K562 (cell line): ENCODE measurements around the gene SDR42E2. TPM values are rescaled to one million over a fixed set of nuclear protein-coding genes. Genes with fewer than 3 reads are reported as not detected.

Experiments
- BRD4 ChIP-seq: fragments of 200-600 bp; sonication (generic); IDR thresholded peaks from 2 replicates; pipeline ENCODE4 v1.6.1; 2017; ENCODE audit warnings: inconsistent platforms
- CEBPG ChIP-seq, 3 experiments: fragments of 200-800 bp in 1 of 3; sonication (Bioruptor generic) in 1 of 3; sonication (generic) in 1 of 3; formaldehyde crosslinking in 1 of 3; IDR thresholded peaks in 2 of 3; conservative IDR thresholded peaks in 1 of 3; 2 replicates each; pipeline versions ENCODE4 v1.6.1 to v1.8.0; 2016 to 2022; ENCODE audit warnings: missing compliant biosample characterization in 2 of 3, missing genetic modification characterization in 2 of 3, mild to moderate bottlenecking in 1 of 3, missing genetic modification reagents in 1 of 3
- CSDE1 ChIP-seq, 2 experiments: fragments of 450-650 bp; IDR thresholded peaks; 2 replicates each; pipeline ENCODE4 v1.6.1; 2016; ENCODE audit warnings: mild to moderate bottlenecking in 1 of 2
- HNRNPLL ChIP-seq: fragments of 200-400 bp; formaldehyde crosslinking; IDR thresholded peaks from 2 replicates; pipeline ENCODE4 v1.6.1; 2017; ENCODE audit warnings: low read length, low read depth, mild to moderate bottlenecking; ENCODE audit not compliant: poor library complexity, severe bottlenecking
- KDM5B ChIP-seq: fragments of 200-600 bp; sonication (generic); IDR thresholded peaks from 2 replicates; pipeline ENCODE4 v1.6.1; 2012; ENCODE audit warnings: low read depth, mild to moderate bottlenecking, moderate library complexity, low read length, control low read depth, inconsistent platforms; ENCODE audit not compliant: insufficient replicate concordance
- MBD2 ChIP-seq: sonication (generic); IDR thresholded peaks from 2 replicates; pipeline ENCODE4 v1.6.1; 2016; ENCODE audit warnings: low read depth, borderline replicate concordance
- MYC ChIP-seq, 2 experiments: fragments of 250-450 bp in 1 of 2; sonication (Bioruptor Pico) in 1 of 2; IDR thresholded peaks; 2 replicates each; pipeline versions ENCODE4 v1.5.1 to v1.6.1; 2012 to 2021; ENCODE audit warnings: low read depth in 2 of 2, borderline replicate concordance in 1 of 2, improper control_type of control experiment in 1 of 2, low read length in 1 of 2, mild to moderate bottlenecking in 1 of 2, moderate library complexity in 1 of 2
- NFIC ChIP-seq: fragments of 450-650 bp; IDR thresholded peaks from 2 replicates; pipeline ENCODE4 v1.6.1; 2017; ENCODE audit warnings: mild to moderate bottlenecking, inconsistent platforms
- PHF20 ChIP-seq: fragments of 450-650 bp; IDR thresholded peaks from 2 replicates; pipeline ENCODE4 v1.6.1; 2018; ENCODE audit not compliant: partially characterized antibody
- PHTF2 ChIP-seq: fragments of 250-450 bp; sonication (Bioruptor Pico); IDR thresholded peaks from 2 replicates; pipeline ENCODE4 v1.5.0; 2021; ENCODE audit warnings: mild to moderate bottlenecking
- RHOXF2B ChIP-seq: fragments of 250-450 bp; sonication (Bioruptor Pico); conservative IDR thresholded peaks from 2 replicates; pipeline ENCODE4 v1.5.1; 2021
- polyA plus RNA-seq, 8 experiments: library from polyadenylated mRNA; depleted of rRNA in 4 of 8; stranded (reverse) in 5 of 8; unstranded in 3 of 8; fragments of >200 nt; fragmentation: Nextera tagmentation in 2 of 8; fragmentation: Illumina TruSeq in 1 of 8; extraction: Ambion mirVana in 2 of 8; extraction: Trizol in 1 of 8; gene quantifications; 2 replicates each; pipeline versions ENCODE4 v1.2.1 to v1.2.3, GENCODE V29; 2011 to 2014; ENCODE audit warnings: inconsistent platforms in 1 of 8, missing spikeins in 1 of 8
- total RNA-seq, 7 experiments: library from RNA; depleted of rRNA in 6 of 7; stranded (reverse); fragments of >200 nt in 6 of 7; fragmentation: Illumina TruSeq in 2 of 7; extraction: Trizol in 2 of 7; gene quantifications; 2 replicates each; pipeline versions ENCODE4 v1.2.1 to v1.2.3, GENCODE V29; 2011 to 2021; ENCODE audit warnings: low replicate concordance in 1 of 7
- TF ChIP-seq, protein P1 (sequence below): sonication (generic); formaldehyde crosslinking; IDR thresholded peaks from 2 replicates; pipeline ENCODE4 v1.8.0; 2022; ENCODE audit warnings: missing genetic modification reagents, mild to moderate bottlenecking, moderate library complexity, borderline replicate concordance
- TF ChIP-seq, protein P2 (sequence below): sonication (generic); formaldehyde crosslinking; IDR thresholded peaks from 2 replicates; pipeline ENCODE4 v1.8.1; 2023; ENCODE audit warnings: mild to moderate bottlenecking, missing genetic modification reagents
- TF ChIP-seq, protein P3 (sequence below), 2 experiments: fragments of 450-650 bp; IDR thresholded peaks; 2 replicates each; pipeline ENCODE4 v1.6.1; 2016; ENCODE audit warnings: mild to moderate bottlenecking in 2 of 2, borderline replicate concordance in 1 of 2, low read depth in 1 of 2, moderate library complexity in 1 of 2

Gene SDR42E2
- total and polyA plus RNA-seq, 9 of the 15 experiments (the other 6 are each of a cell fraction or from before 2014, with no cell fraction given), result 0.03 to 0.07 (median 0.04) TPM; not detected in 4

DNA sequence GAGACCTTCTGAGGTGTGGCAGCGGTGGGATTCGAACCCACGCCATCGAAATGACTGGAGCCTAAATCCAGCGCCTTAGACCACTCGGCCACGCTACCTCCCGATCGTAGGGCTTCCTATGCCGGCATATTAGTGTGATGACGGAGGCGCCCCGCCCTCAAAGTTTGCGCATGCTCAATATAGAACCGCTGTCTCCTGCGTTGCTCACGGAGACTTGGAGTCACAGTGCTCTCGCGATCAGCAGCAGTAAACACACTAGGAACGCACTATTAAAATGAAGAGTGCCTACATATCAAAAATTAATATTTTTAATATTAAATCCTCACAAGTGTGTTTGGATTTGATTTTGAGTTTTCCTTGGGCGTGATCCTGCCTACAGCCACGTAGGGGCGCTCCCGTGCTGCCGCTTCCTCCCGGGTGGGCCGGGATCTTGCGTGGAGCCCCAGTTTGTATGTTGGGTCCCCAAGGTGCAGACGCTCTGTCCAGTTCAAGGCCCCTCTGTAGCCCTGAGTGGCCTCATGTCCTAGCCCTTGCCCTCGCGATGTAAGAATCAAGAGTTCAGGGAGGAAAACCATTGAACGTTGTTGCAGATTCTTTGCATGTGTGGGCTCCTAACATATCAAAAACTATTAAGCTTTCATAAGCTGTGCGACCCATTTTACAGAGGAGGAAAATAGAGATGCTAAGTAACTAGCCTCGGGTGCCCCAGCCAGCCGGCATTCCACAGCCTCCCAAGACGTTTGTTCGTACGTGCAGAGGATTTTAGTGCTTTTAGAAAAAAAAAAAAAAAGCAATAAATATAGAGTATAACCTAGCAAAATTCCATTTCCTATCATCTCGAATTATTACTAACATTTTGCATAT, 33.6 kb downstream of the SDR42E2 start (continued):
- TF ChIP-seq MYC (IDR thresholded peaks at IDR 0.05; ENCODE audit: low read depth, low read length), result peak; percentile 62
- TF ChIP-seq MYC (CRISPR knock-in tag; IDR thresholded peaks at IDR 0.05; ENCODE audit: borderline replicate concordance, low read depth), result no peak
- TF ChIP-seq, protein P1, sequence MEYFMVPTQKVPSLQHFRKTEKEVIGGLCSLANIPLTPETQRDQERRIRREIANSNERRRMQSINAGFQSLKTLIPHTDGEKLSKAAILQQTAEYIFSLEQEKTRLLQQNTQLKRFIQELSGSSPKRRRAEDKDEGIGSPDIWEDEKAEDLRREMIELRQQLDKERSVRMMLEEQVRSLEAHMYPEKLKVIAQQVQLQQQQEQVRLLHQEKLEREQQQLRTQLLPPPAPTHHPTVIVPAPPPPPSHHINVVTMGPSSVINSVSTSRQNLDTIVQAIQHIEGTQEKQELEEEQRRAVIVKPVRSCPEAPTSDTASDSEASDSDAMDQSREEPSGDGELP (CRISPR knock-in tag), result peak; percentile 68; the same call in 1 of the 2 replicates
- TF ChIP-seq, protein P2, sequence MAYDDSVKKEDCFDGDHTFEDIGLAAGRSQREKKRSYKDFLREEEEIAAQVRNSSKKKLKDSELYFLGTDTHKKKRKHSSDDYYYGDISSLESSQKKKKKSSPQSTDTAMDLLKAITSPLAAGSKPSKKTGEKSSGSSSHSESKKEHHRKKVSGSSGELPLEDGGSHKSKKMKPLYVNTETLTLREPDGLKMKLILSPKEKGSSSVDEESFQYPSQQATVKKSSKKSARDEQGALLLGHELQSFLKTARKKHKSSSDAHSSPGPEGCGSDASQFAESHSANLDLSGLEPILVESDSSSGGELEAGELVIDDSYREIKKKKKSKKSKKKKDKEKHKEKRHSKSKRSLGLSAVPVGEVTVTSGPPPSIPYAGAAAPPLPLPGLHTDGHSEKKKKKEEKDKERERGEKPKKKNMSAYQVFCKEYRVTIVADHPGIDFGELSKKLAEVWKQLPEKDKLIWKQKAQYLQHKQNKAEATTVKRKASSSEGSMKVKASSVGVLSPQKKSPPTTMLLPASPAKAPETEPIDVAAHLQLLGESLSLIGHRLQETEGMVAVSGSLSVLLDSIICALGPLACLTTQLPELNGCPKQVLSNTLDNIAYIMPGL, result peak; percentile 84; the same call in 1 of the 2 replicates
- TF ChIP-seq, protein P3, sequence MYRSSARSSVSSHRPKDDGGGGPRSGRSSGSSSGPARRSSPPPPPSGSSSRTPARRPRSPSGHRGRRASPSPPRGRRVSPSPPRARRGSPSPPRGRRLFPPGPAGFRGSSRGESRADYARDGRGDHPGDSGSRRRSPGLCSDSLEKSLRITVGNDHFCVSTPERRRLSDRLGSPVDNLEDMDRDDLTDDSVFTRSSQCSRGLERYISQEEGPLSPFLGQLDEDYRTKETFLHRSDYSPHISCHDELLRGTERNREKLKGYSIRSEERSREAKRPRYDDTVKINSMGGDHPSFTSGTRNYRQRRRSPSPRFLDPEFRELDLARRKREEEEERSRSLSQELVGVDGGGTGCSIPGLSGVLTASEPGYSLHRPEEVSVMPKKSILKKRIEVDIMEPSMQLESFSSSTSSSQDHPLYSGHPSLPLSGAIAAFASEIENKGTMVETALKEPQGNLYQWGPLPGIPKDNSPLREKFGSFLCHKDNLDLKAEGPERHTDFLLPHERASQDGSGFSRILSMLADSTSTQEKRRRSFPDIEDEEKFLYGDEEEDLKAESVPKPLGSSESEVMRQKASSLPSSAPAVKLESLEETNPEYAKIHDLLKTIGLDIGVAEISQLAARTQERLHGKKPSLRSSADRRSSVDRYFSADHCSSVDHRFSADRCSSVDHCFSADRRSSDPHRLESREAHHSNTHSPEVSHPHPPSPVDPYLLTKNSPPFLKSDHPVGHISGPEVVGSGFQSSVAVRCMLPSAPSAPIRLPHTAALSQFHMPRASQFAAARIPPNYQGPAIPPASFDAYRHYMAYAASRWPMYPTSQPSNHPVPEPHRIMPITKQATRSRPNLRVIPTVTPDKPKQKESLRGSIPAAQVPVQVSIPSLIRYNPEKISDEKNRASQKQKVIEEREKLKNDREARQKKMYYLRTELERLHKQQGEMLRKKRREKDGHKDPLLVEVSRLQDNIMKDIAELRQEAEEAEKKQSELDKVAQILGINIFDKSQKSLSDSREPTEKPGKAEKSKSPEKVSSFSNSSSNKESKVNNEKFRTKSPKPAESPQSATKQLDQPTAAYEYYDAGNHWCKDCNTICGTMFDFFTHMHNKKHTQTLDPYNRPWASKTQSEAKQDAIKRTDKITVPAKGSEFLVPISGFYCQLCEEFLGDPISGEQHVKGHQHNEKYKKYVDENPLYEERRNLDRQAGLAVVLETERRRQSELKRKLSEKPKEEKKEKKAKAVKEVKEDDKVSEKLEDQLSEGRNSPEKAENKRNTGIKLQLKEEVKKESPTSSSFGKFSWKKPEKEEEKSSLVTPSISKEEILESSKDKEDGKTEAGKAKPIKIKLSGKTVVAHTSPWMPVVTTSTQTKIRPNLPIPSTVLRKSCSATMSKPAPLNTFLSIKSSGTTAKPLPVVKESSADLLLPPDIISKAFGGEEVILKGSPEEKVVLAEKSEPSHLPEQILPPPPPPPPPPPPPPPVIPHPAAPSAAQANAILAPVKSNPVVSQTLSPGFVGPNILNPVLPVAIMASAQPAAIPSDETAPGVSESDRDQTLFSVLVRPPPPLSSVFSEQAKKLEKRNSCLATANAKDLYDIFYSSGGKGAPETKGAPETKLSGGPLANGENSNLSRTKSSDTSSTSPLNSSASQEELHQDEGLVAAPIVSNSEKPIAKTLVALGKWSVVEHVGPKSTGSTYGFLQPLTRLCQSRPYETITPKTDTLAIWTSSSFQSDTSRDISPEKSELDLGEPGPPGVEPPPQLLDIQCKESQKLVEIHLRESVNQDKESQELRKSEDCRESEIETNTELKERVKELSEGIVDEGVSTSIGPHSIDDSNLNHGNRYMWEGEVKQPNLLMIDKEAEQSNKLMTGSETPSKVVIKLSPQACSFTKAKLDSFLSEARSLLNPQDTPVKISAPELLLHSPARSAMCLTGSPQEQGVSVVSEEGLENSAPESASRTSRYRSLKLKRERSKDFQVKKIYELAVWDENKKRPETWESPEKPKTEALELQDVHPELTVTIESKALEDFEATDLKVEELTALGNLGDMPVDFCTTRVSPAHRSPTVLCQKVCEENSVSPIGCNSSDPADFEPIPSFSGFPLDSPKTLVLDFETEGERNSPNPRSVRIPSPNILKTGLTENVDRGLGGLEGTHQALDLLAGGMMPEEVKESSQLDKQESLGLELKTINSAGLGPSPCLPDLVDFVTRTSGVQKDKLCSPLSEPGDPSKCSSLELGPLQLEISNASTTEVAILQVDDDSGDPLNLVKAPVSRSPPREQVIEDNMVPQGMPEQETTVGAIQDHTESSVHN (IDR thresholded peaks at IDR 0.05; ENCODE audit: borderline replicate concordance in 1 of 2, low read depth in 1 of 2), result peak in 1 of 2 experiments; percentile 46; a peak in 1 of 4 replicates
- peak; percentile 44 for TF ChIP-seq PHF20
- TF ChIP-seq PHTF2 (CRISPR knock-in tag), result 0 out of 2 replicates have a peak, but pooled peaks have one; percentile 64
- TF ChIP-seq HNRNPLL, result peak; percentile 53
- TF ChIP-seq BRD4, result peak; percentile 100
- TF ChIP-seq NFIC, result peak; percentile 84
- TF ChIP-seq CSDE1 (IDR thresholded peaks at IDR 0.05), result peak in 1 of 2 experiments; percentile 93; a peak in 2 of 4 replicates
- TF ChIP-seq RHOXF2B (CRISPR knock-in tag), result 0 out of 2 replicates have a peak, but pooled peaks have one; percentile 40
- TF ChIP-seq MBD2, result no peak
- TF ChIP-seq KDM5B, result peak; percentile 95
- TF ChIP-seq CEBPG (CRISPR knock-in tag; IDR thresholded peaks at IDR 0.05), result 0 out of 2 replicates have a peak, but pooled peaks have one; percentile 15
- no peak; a peak in 1 of 4 replicates for TF ChIP-seq CEBPG (tag; conservative IDR thresholded peaks at IDR 0.05 in 1 of 2, IDR thresholded peaks at IDR 0.05 in 1 of 2)
